Stimulated activated CD8-positive, alpha-beta memory T cell treated with anti-CD3 and anti-CD28 coated beads, Interleukin-4, amount 100 ng/mL, for 24 hours (primary cell): ENCODE results near the gene ZNF599.
A peak's percentile ranks its signal among the peaks of the same experiment; 100 is the strongest.

Experiments
- DNase-seq: peaks from one replicate; pipeline ENCODE4 v3.0.0-alpha.2; 2020; ENCODE audit warnings: low read depth

ZNF599 gene

GRCh38 chr19:34744896-34745690 is 27.9 kb downstream of the ZNF599 start:
- DNase-seq: no peak

GRCh38 chr19:34734537-34735103 is 38.4 kb downstream of the ZNF599 start:
- no peak for DNase-seq

DNA sequence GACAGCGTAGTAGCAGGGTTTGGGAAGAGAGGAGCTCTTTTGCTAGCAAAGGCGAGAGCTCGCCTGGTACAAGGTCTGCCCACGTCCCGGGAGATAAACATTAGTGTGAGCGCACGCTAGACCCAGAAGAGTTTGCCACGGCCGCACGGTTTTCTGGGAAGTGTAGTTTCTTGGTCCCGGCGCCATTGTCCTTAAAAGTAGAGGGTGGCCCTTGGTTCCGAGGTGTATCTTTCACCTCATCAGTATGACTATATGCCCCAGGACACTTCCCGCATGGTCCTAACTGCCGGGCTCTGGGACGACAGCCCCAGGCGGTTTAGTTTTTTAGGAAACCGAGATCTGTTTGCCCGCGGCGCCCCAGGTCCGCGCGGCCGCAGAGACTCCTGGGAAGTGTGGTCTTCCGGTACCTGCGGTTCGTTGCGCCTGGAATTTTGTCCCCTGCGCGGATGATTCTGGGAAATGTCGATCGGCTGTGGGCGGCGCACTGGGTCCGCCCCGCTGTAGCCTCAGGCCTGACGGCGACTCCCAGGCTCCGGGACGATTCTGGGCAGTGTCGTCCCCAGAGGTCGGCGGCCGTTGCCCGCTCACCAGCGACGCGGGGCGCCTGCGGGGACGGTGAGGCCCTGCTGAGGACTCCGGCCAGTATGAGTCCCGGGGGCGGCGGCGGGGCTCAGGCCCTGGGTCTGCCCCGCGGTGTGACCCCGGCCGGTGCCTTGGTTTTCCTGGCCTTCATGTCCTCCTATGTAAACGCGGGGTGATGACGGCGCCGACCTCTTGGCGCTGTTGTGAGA is 39.1 kb downstream of the ZNF599 start, which contains the start of gene ZNF181:
ZNF181 (plus strand) TSS at position 498 of the 791 bp plus-strand sequence. CDS start 795 bp downstream, outside the sequence.
- DNase-seq: peak; percentile 69

DNA sequence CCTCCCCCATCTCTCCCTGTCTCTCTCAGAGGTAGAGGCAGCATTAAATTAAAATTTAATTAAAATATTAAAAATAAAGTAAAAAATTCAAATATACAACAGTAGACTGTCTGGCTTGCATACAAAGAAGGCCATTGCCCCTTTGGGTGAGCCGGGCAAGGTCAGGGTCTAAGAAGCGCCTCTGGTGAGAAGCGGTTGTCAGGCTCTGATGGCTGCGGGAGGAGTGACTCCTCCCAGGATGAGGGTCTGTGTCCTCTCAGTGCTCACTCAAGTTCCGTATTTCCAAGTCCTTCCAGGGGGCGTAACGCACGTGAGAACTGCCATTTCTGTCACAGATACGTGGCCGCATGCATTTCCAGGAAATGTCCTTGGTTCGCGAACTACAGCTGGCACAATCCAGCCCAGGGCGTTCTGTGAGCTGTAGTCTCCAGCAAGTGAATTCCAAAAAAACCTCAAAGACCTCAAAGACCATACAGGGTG is 39.7 kb downstream of the ZNF599 start:
- no peak for DNase-seq

GRCh38 chr19:34732612-34733211 is 40.3 kb downstream of the ZNF599 start:
- DNase-seq: no peak

DNA sequence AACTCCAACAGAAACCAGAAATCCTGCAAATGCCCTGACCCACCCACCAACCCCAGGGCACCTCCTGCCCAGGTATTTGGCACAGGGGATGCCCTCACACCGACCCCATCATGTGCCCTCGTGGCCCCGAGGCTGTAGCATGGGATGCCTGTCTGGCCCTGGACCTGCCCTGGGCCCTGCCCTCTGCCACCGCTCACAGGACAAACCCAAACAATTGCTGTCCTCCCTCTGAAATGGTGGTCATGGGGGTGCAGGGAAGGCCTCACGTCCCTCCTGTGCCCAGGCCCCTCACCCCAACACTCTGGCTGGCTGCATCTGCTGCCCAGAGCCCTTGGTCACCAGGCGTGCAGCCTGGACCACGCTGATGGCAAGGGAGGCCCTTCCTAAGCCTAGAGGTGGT is 41.1 kb downstream of the ZNF599 start:
- DNase-seq: no peak

DNA sequence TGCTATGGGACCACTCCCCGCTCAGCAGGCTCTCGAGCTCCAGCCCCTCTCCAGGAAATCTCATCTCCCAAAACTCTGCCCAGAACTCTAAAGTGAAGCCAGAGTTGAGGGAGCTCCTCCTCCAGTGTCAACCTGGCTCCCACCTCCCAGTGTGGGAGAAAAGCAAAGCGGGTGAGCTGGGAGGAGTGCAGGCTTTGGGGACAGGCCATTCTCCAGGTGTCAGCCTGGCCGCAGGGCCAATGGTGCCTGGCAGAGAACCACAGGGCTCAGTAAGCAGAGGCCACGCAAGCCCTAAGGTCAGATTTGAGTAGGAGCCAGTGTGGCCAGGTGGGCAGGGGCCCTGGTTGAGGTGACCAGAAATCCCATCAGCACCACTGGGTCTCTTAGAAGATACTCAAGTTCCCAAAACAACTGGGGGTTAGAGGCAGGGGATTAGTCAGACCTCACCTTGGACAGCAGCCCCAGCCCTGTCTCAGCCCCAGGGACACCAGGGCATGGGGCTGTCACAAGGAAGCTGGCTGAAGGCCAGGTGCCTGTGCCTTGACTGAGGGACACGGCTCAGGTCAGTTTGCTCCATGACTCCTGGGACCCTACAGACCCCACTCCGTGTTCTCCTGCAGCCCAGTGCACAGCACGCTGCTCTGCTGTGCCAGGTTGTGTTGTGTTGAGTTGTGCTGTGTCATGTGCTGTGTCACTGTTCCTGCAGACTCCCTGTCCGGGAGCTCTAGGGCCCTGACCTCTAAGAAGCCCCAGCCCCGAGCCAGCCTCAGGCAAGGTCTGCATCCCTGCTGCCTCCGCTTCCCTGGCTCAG is 41.8 kb downstream of the ZNF599 start:
- no peak for DNase-seq

- DNase-seq: no peak
Observed at GRCh38 chr19:34725400-34725799, 47.6 kb downstream of the ZNF599 start.

GRCh38 chr19:34722353-34722752 is 50.7 kb downstream of the ZNF599 start:
- no peak for DNase-seq

GRCh38 chr19:34715357-34715756 is 57.7 kb downstream of the ZNF599 start:
- DNase-seq: no peak

DNA sequence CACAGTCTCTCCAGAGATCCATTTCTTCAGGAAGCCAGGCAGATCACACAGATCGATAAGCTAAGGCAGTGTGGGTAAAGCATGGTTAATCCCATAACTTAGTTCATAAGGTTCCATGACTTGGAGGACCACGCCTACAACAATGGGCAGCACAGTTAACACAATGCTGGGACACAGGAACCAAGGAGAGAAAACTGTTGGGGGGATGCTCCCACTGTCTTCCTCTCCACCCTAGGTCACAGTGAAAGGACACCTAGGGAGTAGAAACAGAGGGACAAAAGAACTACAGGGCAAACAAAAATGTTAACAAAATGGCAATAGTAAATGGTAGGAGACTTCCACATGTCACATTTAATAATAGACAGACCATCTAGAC is 59.8 kb downstream of the ZNF599 start:
- DNase-seq: no peak

DNA sequence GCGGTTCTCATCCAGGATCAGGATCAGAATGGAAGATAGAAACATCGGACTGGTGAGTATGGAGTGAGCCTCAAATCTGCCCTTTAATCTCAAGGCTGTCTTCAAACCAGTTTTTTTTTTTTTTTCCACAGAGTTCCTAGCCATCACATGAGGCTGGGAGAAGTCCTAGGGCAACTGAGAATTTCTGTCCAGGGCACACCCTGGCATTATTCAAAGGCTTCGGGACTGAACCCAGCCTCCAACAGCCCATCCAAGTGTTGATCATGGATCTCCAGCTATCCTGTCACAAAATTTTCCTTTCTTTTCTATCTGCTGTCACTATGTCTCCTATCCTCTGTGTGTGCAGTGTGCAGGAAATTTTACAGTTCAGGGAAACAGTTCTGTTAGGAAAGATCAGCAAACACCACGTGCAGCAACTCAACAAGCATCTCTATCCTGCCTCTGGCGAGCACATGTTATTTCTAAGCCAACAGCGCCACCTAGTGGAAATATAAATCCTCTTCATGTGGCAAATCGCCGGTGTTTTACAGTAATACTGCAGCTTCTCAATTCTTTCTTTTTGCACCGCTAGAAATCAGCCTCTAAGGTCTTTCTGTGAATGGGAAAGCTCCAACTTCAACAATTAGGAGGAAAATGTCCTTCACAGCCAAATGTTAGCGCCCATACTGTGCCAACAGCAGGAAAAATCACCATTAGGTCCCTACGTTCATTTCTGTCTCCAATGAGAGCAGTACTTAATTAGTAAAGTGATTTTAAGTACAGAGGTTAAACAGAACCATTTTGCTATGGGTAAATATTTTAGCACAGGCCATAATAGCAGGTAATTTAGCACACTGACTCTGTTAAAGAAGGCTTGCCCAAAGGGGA is 60.4 kb downstream of the ZNF599 start:
- DNase-seq: no peak

DNA sequence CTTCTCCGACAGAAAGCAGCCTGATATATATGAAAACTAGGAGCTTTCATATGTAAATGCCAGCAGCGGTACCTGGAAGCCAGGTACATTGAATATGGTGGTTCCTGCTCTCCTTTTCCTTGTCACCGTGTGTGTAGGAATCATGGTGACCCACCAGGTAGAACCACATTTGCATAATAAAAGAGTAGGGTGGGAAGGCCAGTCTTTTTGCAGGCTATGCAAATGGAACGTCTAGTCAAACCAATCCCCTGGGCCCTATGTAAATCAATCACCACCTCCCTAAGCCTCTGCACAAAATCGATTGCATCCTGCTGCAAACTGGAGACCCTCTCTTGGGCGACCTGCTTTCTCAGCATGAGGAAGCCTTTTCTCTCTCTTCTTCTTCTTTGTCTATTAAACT is 61.1 kb downstream of the ZNF599 start:
- no peak for DNase-seq
